ENCODE data around the gene DEK.
"Not testable (repeated sequence)": the region's sequence is repeated elsewhere in the genome, so short reads cannot be mapped to it uniquely, and the experiment has no call there.

DEK gene

GRCh38 chr6:18178960-18179615 lies 85.2 kb downstream of the DEK start:
- no peak for DNase-seq (ENCODE audit: low read depth)
- H3K4me3 ChIP-seq (ENCODE audit: low read depth, low read length): no peak overlapping the region
- no peak for TF ChIP-seq CTCF (IDR thresholded peaks at IDR 0.05; ENCODE audit: insufficient read depth, low read depth, low read length, missing control alignments)

GRCh38 chr6:18177286-18177965 lies 86.9 kb downstream of the DEK start:
- H3K4me3 ChIP-seq (ENCODE audit: low read depth, low read length): no peak overlapping the region
- no peak for DNase-seq (ENCODE audit: low read depth)

GRCh38 chr6:18176198-18176597 lies 88.1 kb downstream of the DEK start:
- DNase-seq (ENCODE audit: low read depth); H3K4me3 ChIP-seq (ENCODE audit: low read depth, low read length): not testable (repeated sequence)

More at GRCh38 chr6:18177286-18177965, 86.9 kb downstream of the DEK start:
- no peak for TF ChIP-seq CTCF (IDR thresholded peaks at IDR 0.05; ENCODE audit: insufficient read depth, low read depth, low read length, missing control alignments)
